ENCODE measurements around the gene GRID2. TPM values are rescaled to one million over a fixed set of nuclear protein-coding genes. Genes with fewer than 3 reads are reported as not detected.

Gene GRID2
- total and polyA plus RNA-seq, 10 of the 15 experiments (the other 5 are each of a cell fraction or from before 2014, with no cell fraction given): not detected

DNA sequence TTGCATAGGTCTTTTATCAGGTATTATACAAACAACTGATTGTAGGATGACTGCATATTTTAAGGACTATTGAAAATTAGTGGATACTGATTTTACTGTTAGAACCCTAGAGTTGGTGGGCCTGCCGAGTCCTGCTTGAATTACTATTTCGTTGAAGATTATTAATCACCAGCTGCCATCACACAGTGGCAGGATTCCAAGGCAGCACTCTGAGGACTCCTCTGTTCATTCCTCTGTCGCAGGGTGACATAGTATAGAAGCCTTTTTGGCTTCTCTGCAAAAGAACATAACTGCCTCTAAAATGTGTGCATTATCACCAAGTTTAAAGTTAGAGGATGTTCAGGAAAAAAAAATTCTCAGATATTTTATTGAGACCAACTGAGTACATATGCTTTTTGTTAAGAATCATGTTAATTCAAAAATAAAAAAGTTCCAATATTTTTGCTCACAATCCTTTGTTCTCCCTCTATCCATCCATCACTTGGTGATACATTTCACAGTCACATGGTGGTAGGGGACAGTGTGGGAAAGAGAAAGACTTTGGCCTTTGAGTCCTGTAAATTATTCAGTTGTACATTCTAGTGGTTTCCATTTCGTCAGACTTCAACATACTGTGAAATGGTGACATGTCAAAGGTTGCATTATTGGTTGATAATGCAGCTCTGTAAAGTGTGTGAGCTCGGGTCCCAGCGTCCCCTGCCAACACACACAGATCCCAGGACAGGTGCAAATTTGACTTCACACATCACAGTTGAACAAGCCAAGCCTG lies 332.5 kb downstream of the GRID2 start:
- Histone ChIP-seq H4K20me1 (ENCODE audit: control insufficient read depth, insufficient read depth) (no peaks in the 10 kb centered on the region), H3K4me2 (ENCODE audit: control insufficient read depth, insufficient read depth) (no peak overlapping the region), H3K27me3 (replicated peaks in 1 of 2; ENCODE audit: control insufficient read depth in 2 of 2, insufficient read depth in 2 of 2, low read length in 1 of 2) (no peaks in the 10 kb centered on the region), H3K79me2 (ENCODE audit: control insufficient read depth, insufficient read depth, low read length) (no peaks in the 10 kb centered on the region), H3K4me1 (ENCODE audit: control insufficient read depth, insufficient read depth, low read length) (no peaks in the 10 kb centered on the region), H3K4me3 (no peak overlapping the region), H3K36me3 (ENCODE audit: control insufficient read depth in 2 of 2, insufficient read depth in 2 of 2, low read length in 1 of 2) (no peaks in the 10 kb centered on the region), H2AFZ (ENCODE audit: control insufficient read depth, low read depth, low read length) (no peak overlapping the region), H3K27ac (ENCODE audit: control insufficient read depth, insufficient read depth) (no peak overlapping the region), H3K9ac (ENCODE audit: control insufficient read depth, insufficient read depth, low read length) (no peak overlapping the region), H3K9me3 (replicated peaks; ENCODE audit: control insufficient read depth, insufficient read depth, low read length) (no peaks in the 10 kb centered on the region)
- in situ Hi-C loops (cut with MboI) (no loop called here), intact Hi-C loops (cut with micrococcal nuclease; ENCODE audit: unreplicated experiment) (no loop called here)
- no peak for FAIRE-seq
- CTCF ChIA-PET: no interaction called here
- 9% methylated on average over 6 of the region's 6 CpGs for WGBS (ENCODE audit: insufficient coverage, insufficient replicate concordance, low lambda C conversion rate, missing lambda C conversion rate)
- no peak for ATAC-seq
- RAD21 ChIA-PET (ENCODE audit: unreplicated experiment): no interaction called here
- no TSS peak for BruUV-seq (replicated peaks)
- SMC1A ChIA-PET (ENCODE audit: uncharacterized antibody, unreplicated experiment): interaction anchor here (0.6 kb wide), 1 partner anchor 16 kb away, joined by 3 read pairs; no protein-coding TSS in a partner anchor
- POLR2A ChIA-PET: no interaction called here
- TF ChIP-seq NFYB (IDR thresholded peaks at IDR 0.05; ENCODE audit: insufficient read depth, low read depth, low read length): no peak
- no peak for TF ChIP-seq RFX5 (IDR thresholded peaks at IDR 0.05; ENCODE audit: low read depth, low read length)
- TF ChIP-seq RCOR1 (conservative IDR thresholded peaks at IDR 0.05; ENCODE audit: low read depth, low read length): no peak
- no peak for TF ChIP-seq EGR1 (IDR thresholded peaks at IDR 0.05; ENCODE audit: borderline replicate concordance in 1 of 2, low read depth in 2 of 2, low read length in 2 of 2)
- TF ChIP-seq IRF4 (IDR thresholded peaks at IDR 0.05; ENCODE audit: low read depth, low read length): no peak
- no peak for TF ChIP-seq NR2C2 (IDR thresholded peaks at IDR 0.05; ENCODE audit: borderline replicate concordance, control insufficient read depth, insufficient read length, low read depth)
- TF ChIP-seq CHD4 (IDR thresholded peaks at IDR 0.05): no peak
- TF ChIP-seq, protein P1, sequence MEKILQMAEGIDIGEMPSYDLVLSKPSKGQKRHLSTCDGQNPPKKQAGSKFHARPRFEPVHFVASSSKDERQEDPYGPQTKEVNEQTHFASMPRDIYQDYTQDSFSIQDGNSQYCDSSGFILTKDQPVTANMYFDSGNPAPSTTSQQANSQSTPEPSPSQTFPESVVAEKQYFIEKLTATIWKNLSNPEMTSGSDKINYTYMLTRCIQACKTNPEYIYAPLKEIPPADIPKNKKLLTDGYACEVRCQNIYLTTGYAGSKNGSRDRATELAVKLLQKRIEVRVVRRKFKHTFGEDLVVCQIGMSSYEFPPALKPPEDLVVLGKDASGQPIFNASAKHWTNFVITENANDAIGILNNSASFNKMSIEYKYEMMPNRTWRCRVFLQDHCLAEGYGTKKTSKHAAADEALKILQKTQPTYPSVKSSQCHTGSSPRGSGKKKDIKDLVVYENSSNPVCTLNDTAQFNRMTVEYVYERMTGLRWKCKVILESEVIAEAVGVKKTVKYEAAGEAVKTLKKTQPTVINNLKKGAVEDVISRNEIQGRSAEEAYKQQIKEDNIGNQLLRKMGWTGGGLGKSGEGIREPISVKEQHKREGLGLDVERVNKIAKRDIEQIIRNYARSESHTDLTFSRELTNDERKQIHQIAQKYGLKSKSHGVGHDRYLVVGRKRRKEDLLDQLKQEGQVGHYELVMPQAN (conservative IDR thresholded peaks at IDR 0.05): no peak
- TF ChIP-seq, protein P2, sequence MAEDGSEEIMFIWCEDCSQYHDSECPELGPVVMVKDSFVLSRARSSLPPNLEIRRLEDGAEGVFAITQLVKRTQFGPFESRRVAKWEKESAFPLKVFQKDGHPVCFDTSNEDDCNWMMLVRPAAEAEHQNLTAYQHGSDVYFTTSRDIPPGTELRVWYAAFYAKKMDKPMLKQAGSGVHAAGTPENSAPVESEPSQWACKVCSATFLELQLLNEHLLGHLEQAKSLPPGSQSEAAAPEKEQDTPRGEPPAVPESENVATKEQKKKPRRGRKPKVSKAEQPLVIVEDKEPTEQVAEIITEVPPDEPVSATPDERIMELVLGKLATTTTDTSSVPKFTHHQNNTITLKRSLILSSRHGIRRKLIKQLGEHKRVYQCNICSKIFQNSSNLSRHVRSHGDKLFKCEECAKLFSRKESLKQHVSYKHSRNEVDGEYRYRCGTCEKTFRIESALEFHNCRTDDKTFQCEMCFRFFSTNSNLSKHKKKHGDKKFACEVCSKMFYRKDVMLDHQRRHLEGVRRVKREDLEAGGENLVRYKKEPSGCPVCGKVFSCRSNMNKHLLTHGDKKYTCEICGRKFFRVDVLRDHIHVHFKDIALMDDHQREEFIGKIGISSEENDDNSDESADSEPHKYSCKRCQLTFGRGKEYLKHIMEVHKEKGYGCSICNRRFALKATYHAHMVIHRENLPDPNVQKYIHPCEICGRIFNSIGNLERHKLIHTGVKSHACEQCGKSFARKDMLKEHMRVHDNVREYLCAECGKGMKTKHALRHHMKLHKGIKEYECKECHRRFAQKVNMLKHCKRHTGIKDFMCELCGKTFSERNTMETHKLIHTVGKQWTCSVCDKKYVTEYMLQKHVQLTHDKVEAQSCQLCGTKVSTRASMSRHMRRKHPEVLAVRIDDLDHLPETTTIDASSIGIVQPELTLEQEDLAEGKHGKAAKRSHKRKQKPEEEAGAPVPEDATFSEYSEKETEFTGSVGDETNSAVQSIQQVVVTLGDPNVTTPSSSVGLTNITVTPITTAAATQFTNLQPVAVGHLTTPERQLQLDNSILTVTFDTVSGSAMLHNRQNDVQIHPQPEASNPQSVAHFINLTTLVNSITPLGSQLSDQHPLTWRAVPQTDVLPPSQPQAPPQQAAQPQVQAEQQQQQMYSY (CRISPR knock-in tag; IDR thresholded peaks at IDR 0.05): no peak
- TF ChIP-seq GATAD2B (conservative IDR thresholded peaks at IDR 0.05; ENCODE audit: low read depth): no peak
- no peak for DNase-seq (ENCODE audit: low read depth, low spot score)

Data from GM12878 (cell line).